Activated naive CD8-positive, alpha-beta T cell treated with anti-CD3 and anti-CD28 coated beads for 36 hours (primary cell): ENCODE data around the gene RBBP8NL. TPM values are rescaled to one million over a fixed set of nuclear protein-coding genes. Genes with fewer than 3 reads are reported as not detected.
A peak's percentile ranks its signal among the peaks of the same experiment; 100 is the strongest.

ENCODE experiments used
- DNase-seq: peaks from one replicate; pipeline ENCODE4 v3.0.0; 2021
- H3K27ac Mint-ChIP-seq: one replicate; pipeline ENCODE4 v1.8.0; 2022; ENCODE audit warnings: mild to moderate bottlenecking, moderate library complexity, mixed read lengths
- H3K27me3 Mint-ChIP-seq: one replicate; pipeline ENCODE4 v1.8.0; 2022; ENCODE audit warnings: mild to moderate bottlenecking, mixed read lengths
- H3K36me3 Mint-ChIP-seq: one replicate; pipeline ENCODE4 v1.8.0; 2021; ENCODE audit warnings: mild to moderate bottlenecking, mixed read lengths
- H3K4me1 Mint-ChIP-seq: one replicate; pipeline ENCODE4 v1.8.0; 2021; ENCODE audit warnings: mixed read lengths
- H3K4me3 Mint-ChIP-seq: one replicate; pipeline ENCODE4 v1.8.0; 2022; ENCODE audit warnings: mild to moderate bottlenecking, moderate library complexity, mixed read lengths
- H3K9me3 Mint-ChIP-seq: one replicate; pipeline ENCODE4 v1.8.0; 2022; ENCODE audit warnings: mixed read lengths
- total RNA-seq, 2 experiments: library from RNA; stranded (reverse); gene quantifications; one replicate each; pipeline ENCODE4 v1.2.3, GENCODE V29; 2021

Gene RBBP8NL
- total RNA-seq, 2 experiments from 2014 or later: not detected

- DNase-seq: no peak
- Mint-ChIP-seq H3K27me3 (no peaks in the 10 kb centered on the region), H3K27ac (no peak overlapping the region), H3K9me3 (no peaks in the 10 kb centered on the region), H3K4me3 (no peak overlapping the region), H3K36me3 (no peaks in the 10 kb centered on the region), H3K4me1 (peaks cover 10% of the 10 kb centered on the region)
Observed at GRCh38 chr20:62410746-62411478, 16.4 kb downstream of the RBBP8NL start.

- H3K27ac Mint-ChIP-seq: no peak overlapping the region
- no peak overlapping the region for H3K4me3 Mint-ChIP-seq
- no peaks in the 10 kb centered on the region for H3K27me3 Mint-ChIP-seq
- H3K4me1 Mint-ChIP-seq: peaks cover 15% of the 10 kb centered on the region
- no peaks in the 10 kb centered on the region for H3K36me3 Mint-ChIP-seq
- H3K9me3 Mint-ChIP-seq: no peaks in the 10 kb centered on the region
- peak; percentile 54 for DNase-seq
Observed at GRCh38 chr20:62409931-62410745, 17.2 kb downstream of the RBBP8NL start.

GRCh38 chr20:62409086-62409853 is 18.1 kb downstream of the RBBP8NL start:
- H3K27me3 Mint-ChIP-seq: no peaks in the 10 kb centered on the region
- no peaks in the 10 kb centered on the region for H3K9me3 Mint-ChIP-seq
- H3K36me3 Mint-ChIP-seq: no peaks in the 10 kb centered on the region
- no peak for DNase-seq
- peaks cover 17% of the 10 kb centered on the region for H3K4me1 Mint-ChIP-seq
- no peak overlapping the region for H3K4me3 Mint-ChIP-seq
- no peak overlapping the region for H3K27ac Mint-ChIP-seq

- no peaks in the 10 kb centered on the region for H3K27me3 Mint-ChIP-seq
- DNase-seq: no peak
- no peaks in the 10 kb centered on the region for H3K9me3 Mint-ChIP-seq
- no peak overlapping the region for H3K27ac Mint-ChIP-seq
- H3K36me3 Mint-ChIP-seq: no peaks in the 10 kb centered on the region
- H3K4me3 Mint-ChIP-seq: no peak overlapping the region
- peaks cover 20% of the 10 kb centered on the region for H3K4me1 Mint-ChIP-seq
Observed at GRCh38 chr20:62408640-62409039, 18.7 kb downstream of the RBBP8NL start.

- no peak for DNase-seq
- Mint-ChIP-seq H3K36me3 (no peaks in the 10 kb centered on the region), H3K9me3 (no peaks in the 10 kb centered on the region), H3K4me3 (no peak overlapping the region), H3K27ac (peak overlapping the region; percentile 88), H3K4me1 (peaks cover 20% of the 10 kb centered on the region), H3K27me3 (no peaks in the 10 kb centered on the region)
Observed at GRCh38 chr20:62408055-62408454, 19.3 kb downstream of the RBBP8NL start.

GRCh38 chr20:62407221-62407992 is 19.9 kb downstream of the RBBP8NL start, which contains the start of gene CABLES2:
Gene CABLES2, minus strand, starts transcription at chr20:62407285. Its CDS starts 9 bp downstream, at chr20:62407276.
- Mint-ChIP-seq H3K27me3 (no peaks in the 10 kb centered on the region), H3K27ac (peak within 1 kb of the TSS; percentile 88)

GRCh38 chr20:62406635-62407176 is 20.6 kb downstream of the RBBP8NL start:
- Mint-ChIP-seq H3K4me1 (peaks cover 20% of the 10 kb centered on the region), H3K4me3 (peak overlapping the region; percentile 77), H3K9me3 (no peaks in the 10 kb centered on the region), H3K36me3 (no peaks in the 10 kb centered on the region), H3K27me3 (no peaks in the 10 kb centered on the region), H3K27ac (no peak overlapping the region)
- no peak for DNase-seq

More at GRCh38 chr20:62407221-62407992, 19.9 kb downstream of the RBBP8NL start, which contains the start of gene CABLES2:
- Mint-ChIP-seq H3K4me3 (peak within 1 kb of the TSS; percentile 78), H3K9me3 (no peaks in the 10 kb centered on the region), H3K4me1 (peaks cover 20% of the 10 kb centered on the region), H3K36me3 (no peaks in the 10 kb centered on the region)
- peak; percentile 95 for DNase-seq

- Mint-ChIP-seq H3K27me3 (no peaks in the 10 kb centered on the region), H3K36me3 (no peaks in the 10 kb centered on the region), H3K27ac (no peak overlapping the region), H3K9me3 (no peaks in the 10 kb centered on the region), H3K4me1 (peaks cover 20% of the 10 kb centered on the region), H3K4me3 (peak overlapping the region; percentile 77)
- no peak for DNase-seq
Observed at GRCh38 chr20:62405981-62406513, 21.3 kb downstream of the RBBP8NL start.

- H3K4me1 Mint-ChIP-seq: peaks cover 20% of the 10 kb centered on the region
- H3K27ac Mint-ChIP-seq: no peak overlapping the region
- no peaks in the 10 kb centered on the region for H3K36me3 Mint-ChIP-seq
- DNase-seq: no peak
- peak overlapping the region; percentile 77 for H3K4me3 Mint-ChIP-seq
- H3K27me3 Mint-ChIP-seq: no peaks in the 10 kb centered on the region
- no peaks in the 10 kb centered on the region for H3K9me3 Mint-ChIP-seq
Observed at GRCh38 chr20:62405108-62405980, 22.0 kb downstream of the RBBP8NL start.

- no peaks in the 10 kb centered on the region for H3K9me3 Mint-ChIP-seq
- no peaks in the 10 kb centered on the region for H3K36me3 Mint-ChIP-seq
- no peaks in the 10 kb centered on the region for H3K27me3 Mint-ChIP-seq
- no peak overlapping the region for H3K4me3 Mint-ChIP-seq
- peaks cover 20% of the 10 kb centered on the region for H3K4me1 Mint-ChIP-seq
- no peak for DNase-seq
- no peak overlapping the region for H3K27ac Mint-ChIP-seq
Observed at GRCh38 chr20:62404761-62405107, 22.6 kb downstream of the RBBP8NL start.

GRCh38 chr20:62404112-62404665 is 23.1 kb downstream of the RBBP8NL start:
- Mint-ChIP-seq H3K9me3 (no peaks in the 10 kb centered on the region), H3K4me1 (peaks cover 16% of the 10 kb centered on the region), H3K27me3 (no peaks in the 10 kb centered on the region), H3K4me3 (no peak overlapping the region), H3K36me3 (no peaks in the 10 kb centered on the region), H3K27ac (no peak overlapping the region)
- DNase-seq: no peak

GRCh38 chr20:62403331-62403730 is 24.0 kb downstream of the RBBP8NL start:
- H3K9me3 Mint-ChIP-seq: no peaks in the 10 kb centered on the region
- no peak overlapping the region for H3K27ac Mint-ChIP-seq
- H3K4me3 Mint-ChIP-seq: no peak overlapping the region
- H3K4me1 Mint-ChIP-seq: peaks cover 16% of the 10 kb centered on the region
- no peaks in the 10 kb centered on the region for H3K36me3 Mint-ChIP-seq
- no peaks in the 10 kb centered on the region for H3K27me3 Mint-ChIP-seq
- DNase-seq: no peak
